Adipocyte (in vitro differentiated cells): ENCODE results near the gene U2SURP.

ENCODE experiments used
- DNase-seq: peaks from one replicate; pipeline ENCODE4 v3.0.0-alpha.2; 2015; ENCODE audit warnings: low read depth
- H3K27me3 ChIP-seq: replicated peaks from 2 replicates; pipeline ENCODE4 v1.7.0; 2013; ENCODE audit warnings: mild to moderate bottlenecking, low read length, moderate library complexity; ENCODE audit not compliant: control insufficient read depth, insufficient read depth
- H3K36me3 ChIP-seq: 2 replicates; pipeline ENCODE4 v1.7.0; 2013; ENCODE audit warnings: low read length, mild to moderate bottlenecking, moderate library complexity; ENCODE audit not compliant: control insufficient read depth, insufficient read depth, severe bottlenecking
- H3K4me1 ChIP-seq: 2 replicates; pipeline ENCODE4 v1.7.0; 2013; ENCODE audit warnings: mild to moderate bottlenecking, low read length, moderate library complexity; ENCODE audit not compliant: control insufficient read depth, insufficient read depth
- H3K4me3 ChIP-seq: 2 replicates; pipeline ENCODE4 v1.7.0; 2013; ENCODE audit warnings: mild to moderate bottlenecking, low read length, moderate library complexity
- H3K9ac ChIP-seq: 2 replicates; pipeline ENCODE4 v1.7.0; 2013; ENCODE audit warnings: mild to moderate bottlenecking, low read length, moderate library complexity
- H3K9me3 ChIP-seq: 2 replicates; pipeline ENCODE4 v1.7.0; 2013; ENCODE audit warnings: mild to moderate bottlenecking, low read length, moderate library complexity; ENCODE audit not compliant: control insufficient read depth

The U2SURP gene

DNA sequence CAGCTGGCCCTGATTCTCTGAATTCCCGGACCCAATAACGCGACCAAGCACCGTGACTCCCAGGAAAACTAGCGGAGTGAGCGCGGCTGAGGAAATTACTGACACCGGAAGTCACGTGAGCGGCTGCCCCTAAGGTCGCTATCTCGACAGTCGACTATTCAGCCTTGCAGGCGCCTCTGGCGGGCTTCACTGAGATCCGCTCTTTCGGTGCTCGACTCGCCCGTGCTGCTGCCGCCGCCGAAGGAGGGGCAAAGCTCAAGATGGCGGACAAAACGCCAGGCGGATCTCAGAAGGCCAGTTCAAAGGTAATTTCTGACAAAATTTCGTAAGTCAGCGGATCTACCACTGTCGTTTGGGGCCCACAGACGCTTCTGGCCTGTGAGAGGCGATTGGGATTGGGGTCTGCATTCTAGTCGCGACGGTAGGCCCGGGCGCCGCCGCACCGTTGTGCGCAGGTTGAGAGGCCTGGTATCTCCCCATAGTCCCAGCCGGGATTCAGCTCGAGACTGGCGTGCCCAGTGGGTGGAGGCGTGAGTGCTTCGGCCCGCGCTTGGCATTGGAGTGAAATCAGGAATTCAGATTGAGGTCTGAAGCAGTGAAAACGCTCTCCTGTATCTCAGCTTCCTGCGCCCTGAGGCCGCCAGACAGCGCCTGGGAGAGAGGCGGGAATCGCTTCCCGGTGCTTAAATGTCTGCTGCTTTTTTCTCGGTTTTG, at the start of gene U2SURP:
U2SURP (plus strand) TSS at position 202 of the 714 bp plus-strand sequence; CDS start at position 261, 59 bp downstream.
- Histone ChIP-seq H3K9ac (peak within 1 kb of the TSS; percentile 95), H3K27me3 (no peaks in the 10 kb centered on the region), H3K9me3 (no peaks in the 10 kb centered on the region), H3K4me1 (peaks cover 34% of the 10 kb centered on the region), H3K36me3 (no peaks in the 10 kb centered on the region), H3K4me3 (peak within 1 kb of the TSS; percentile 97)
- peak; percentile 99 for DNase-seq

DNA sequence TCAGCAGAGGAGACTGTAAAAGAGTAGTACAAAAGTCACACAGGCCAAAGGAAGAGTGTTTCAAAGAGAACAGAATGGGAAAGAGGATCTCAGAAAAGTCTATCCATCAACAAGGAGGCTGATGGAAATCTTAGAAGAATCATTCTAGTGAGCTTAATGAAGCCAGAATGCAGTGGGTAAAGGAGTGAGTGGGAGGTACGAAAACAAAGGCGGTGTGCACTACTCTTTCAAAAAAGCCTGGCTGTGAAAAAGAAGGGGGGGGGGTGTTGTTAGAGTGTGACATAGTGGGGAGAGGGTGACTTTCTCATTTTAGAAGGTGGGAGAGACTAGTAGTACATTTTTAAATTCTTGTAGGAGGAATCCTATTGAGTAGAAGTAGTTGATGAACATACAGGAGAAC, 49.6 kb upstream of the U2SURP start:
- Histone ChIP-seq H3K9ac (no peak overlapping the region), H3K4me1 (no peaks in the 10 kb centered on the region), H3K9me3 (no peaks in the 10 kb centered on the region), H3K4me3 (no peak overlapping the region), H3K36me3 (no peaks in the 10 kb centered on the region), H3K27me3 (peaks cover 15% of the 10 kb centered on the region)
- no peak for DNase-seq

DNA sequence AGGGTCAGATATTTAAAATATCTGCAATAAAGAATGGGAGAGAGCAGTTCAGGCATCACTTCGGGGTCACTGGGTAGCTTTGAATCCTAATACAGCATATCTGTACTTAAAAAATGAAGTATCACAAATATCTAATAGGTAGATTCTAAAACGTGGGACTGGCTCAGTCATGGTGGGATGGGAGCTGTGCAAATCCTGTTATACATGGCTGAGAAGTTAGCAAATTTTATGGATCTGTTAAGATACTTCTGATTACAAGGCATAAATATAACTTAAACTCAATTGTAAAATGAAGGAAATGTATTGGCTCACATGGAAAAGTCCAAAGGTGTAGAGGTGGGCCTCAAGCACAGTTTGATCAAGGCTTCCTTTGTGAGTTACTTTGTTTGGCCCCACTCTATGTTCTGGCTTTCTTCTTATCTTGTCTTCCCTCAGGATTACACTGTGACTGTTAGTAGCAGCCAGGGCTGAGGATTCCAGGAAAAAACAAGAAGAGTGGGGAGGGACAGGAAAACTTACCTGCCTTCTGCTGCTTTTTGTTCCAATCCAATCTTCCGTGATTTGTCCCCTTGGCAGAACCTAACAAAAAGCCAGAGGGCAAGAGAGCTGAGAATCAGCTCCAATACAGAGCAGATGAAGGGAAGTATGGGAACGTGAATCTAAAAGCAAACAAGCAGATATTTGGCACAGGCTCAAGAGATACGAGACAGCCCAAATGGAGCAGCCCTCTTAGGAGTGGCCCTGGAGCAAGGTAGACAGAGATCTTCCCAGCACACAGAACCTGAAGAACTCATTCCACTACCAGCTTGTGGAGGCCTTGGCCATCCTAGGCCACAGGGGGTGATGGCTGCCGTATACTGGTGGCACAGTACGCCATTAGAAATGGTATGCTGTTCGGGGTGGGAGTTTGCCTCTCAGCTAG, 48.8 kb upstream of the U2SURP start:
- Histone ChIP-seq H3K27me3 (peaks cover 8% of the 10 kb centered on the region), H3K4me1 (no peaks in the 10 kb centered on the region), H3K9ac (no peak overlapping the region), H3K4me3 (no peak overlapping the region), H3K36me3 (no peaks in the 10 kb centered on the region), H3K9me3 (no peaks in the 10 kb centered on the region)
- DNase-seq, result no peak

DNA sequence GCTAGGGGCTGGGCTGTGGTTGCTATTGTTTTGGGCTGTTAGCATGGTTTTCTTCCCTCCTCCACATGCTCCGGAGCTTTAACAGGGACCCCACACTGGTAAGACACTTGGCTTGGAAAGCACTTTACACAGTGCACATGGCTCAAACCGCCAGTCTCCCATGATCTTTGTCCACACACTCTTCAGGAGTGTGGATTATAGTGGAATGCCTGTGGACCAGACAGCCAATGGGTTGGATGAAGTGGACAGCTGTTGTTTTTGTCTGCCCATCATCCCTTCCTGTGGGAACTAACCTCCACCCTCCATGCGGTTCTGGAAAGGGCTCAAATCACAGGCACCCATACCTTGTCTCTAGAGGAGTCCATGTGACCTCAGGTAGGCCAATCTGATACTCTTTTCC, 47.9 kb upstream of the U2SURP start:
- DNase-seq, result no peak
- H3K9me3 ChIP-seq, result no peaks in the 10 kb centered on the region
- H3K9ac ChIP-seq, result no peak overlapping the region
- H3K27me3 ChIP-seq, result peaks cover 3% of the 10 kb centered on the region
- H3K4me1 ChIP-seq, result no peaks in the 10 kb centered on the region
- H3K36me3 ChIP-seq, result no peaks in the 10 kb centered on the region
- H3K4me3 ChIP-seq, result no peak overlapping the region

DNA sequence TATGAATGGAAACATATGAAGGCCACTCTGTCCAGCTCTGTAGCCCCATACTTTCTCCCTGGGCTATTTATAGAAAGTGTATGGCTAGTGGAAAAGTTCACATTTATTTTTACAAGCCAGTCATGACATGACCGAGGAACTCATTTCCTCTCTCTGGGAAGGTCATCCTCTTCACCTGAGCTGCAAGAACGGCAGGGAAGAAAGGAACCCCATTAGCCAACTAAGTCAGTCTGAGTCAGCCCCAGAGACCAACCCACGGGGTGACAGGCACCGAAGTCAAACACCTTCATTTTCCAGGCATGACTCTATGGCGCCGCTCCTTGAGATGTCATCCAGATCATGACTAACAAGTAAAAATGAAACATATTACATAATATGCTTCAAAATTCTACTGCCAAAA, 42.7 kb upstream of the U2SURP start:
- Histone ChIP-seq H3K4me1 (no peaks in the 10 kb centered on the region), H3K36me3 (no peaks in the 10 kb centered on the region), H3K27me3 (peaks cover 7% of the 10 kb centered on the region), H3K9me3 (no peaks in the 10 kb centered on the region), H3K4me3 (no peak overlapping the region), H3K9ac (no peak overlapping the region)
- no peak for DNase-seq

DNA sequence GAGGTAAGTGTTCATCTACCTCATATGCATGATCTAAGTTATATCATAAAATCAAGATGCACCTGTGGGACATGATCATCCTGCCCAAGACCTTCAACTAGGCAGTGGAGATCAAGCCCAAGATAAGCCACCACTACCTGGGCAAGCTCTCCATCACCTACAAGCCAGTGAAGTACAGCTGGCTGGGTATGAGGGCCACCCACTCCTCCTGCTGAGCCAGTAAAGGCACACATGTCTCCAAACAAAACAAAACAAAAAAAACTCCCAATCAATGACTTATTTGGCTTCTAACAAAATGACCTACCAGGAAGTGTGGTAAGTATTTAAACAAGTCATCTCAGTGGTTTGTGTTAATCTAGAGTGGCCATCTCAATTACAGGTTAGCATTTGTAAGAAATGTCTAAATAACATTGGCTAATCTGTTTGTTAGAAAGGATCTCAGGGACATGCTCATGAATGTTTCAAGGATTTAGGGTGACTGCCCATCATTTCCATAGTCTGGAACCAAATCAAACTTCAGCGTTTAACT, 41.0 kb upstream of the U2SURP start:
- DNase-seq, result no peak
- no peak overlapping the region for H3K4me3 ChIP-seq
- no peak overlapping the region for H3K9ac ChIP-seq
- H3K9me3 ChIP-seq, result no peaks in the 10 kb centered on the region
- no peaks in the 10 kb centered on the region for H3K36me3 ChIP-seq
- H3K4me1 ChIP-seq, result peaks cover 3% of the 10 kb centered on the region
- H3K27me3 ChIP-seq, result peaks cover 9% of the 10 kb centered on the region

DNA sequence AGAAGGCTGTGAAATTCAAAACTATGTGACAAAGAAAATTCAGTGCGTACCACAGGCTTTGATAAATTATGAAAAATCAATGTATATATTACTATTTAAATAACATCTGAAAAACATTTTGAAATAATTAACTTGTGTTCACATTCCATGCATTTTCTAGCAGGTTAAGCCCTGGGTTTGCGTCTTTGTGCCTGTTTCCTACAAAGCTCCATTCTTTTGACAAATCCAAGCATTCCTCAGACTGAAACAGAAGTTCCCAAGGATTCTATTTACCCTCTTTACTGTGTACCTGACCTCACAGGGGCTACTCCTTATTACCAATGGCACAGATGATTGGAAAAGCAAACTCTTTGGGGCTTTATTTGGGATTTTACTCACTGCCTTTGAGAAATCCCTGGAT, 39.8 kb upstream of the U2SURP start:
- Histone ChIP-seq H3K9me3 (no peaks in the 10 kb centered on the region), H3K4me3 (no peak overlapping the region), H3K4me1 (peaks cover 3% of the 10 kb centered on the region), H3K36me3 (no peaks in the 10 kb centered on the region), H3K9ac (no peak overlapping the region), H3K27me3 (peaks cover 9% of the 10 kb centered on the region)
- DNase-seq, result no peak

DNA sequence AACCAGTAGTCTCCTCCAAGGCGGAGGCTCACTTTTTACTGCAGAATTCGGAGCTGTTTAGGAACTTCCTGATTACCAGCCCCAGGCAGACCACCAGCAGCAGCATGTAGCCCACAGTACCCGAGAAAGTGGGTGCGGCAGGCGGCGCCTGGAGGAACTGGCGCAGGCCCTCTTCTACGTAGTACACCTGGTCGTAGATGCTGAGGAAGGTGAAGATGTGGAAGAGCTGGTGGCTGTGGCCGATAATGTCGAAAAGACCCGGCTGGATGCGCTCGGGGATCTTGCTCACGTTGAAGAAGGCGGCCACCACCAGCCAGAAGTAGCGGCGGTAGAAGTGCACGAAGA, 39.2 kb upstream of the U2SURP start:
- Histone ChIP-seq H3K36me3 (no peaks in the 10 kb centered on the region), H3K4me3 (no peak overlapping the region)

DNA sequence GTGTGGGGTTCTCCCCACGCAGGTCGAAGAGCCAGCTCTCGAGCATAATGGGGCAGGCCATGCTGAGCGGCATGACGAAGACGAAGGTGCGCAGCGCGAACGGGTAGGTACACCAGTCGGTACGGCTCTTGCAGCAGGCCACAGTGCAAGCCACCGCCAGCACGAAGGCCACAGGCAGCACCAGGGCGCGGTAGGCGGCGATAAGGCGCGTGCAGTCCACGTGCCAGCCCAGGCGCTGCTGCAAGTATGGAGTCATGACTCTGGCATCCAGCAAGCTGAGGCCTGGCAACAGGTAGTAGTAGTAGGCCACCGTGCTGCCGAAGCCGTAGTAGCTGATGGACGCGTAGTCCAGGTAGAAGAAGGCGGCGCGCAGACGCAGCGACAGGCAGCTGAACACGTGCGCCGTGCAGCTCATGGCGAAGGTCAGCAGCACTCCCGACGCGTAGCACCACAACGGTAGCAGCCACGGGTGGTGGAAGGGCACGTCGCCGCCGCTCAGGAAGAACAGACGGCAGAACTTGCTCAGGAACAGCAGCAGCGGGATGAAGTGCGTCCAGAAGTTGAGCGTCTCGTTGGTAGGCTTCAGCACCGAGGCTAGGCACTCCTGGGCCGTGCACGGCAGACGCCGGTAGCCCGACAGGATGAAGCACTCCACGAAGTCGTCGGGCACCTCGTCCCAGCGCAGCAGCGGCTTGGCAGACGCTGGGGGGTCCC, 38.7 kb upstream of the U2SURP start:
- no peaks in the 10 kb centered on the region for H3K9me3 ChIP-seq
- H3K36me3 ChIP-seq, result no peaks in the 10 kb centered on the region
- peaks cover 3% of the 10 kb centered on the region for H3K4me1 ChIP-seq
- H3K9ac ChIP-seq, result no peak overlapping the region
- DNase-seq, result no peak
- H3K27me3 ChIP-seq, result peaks cover 9% of the 10 kb centered on the region
- peak overlapping the region; percentile 72 for H3K4me3 ChIP-seq

More for the DNA sequence above, 39.2 kb upstream of the U2SURP start:
- H3K4me1 ChIP-seq, result peaks cover 3% of the 10 kb centered on the region
- no peak overlapping the region for H3K9ac ChIP-seq
- peaks cover 9% of the 10 kb centered on the region for H3K27me3 ChIP-seq
- no peak for DNase-seq
- H3K9me3 ChIP-seq, result no peaks in the 10 kb centered on the region

DNA sequence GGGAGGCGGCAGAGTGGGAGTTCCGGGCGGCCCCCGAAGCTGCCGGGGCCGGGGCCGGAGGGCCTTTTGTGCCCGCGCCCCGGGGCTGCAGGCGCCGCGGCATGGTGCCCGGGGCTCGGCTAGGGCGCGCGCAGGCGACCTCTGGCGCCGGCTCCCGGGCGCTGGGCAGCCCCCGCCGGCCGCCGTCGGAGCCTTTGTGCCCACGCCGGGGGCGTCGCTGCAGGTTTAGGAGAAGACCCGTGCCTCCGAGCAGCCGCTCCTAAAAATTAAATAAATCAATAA, 38.2 kb upstream of the U2SURP start:
- Histone ChIP-seq H3K27me3 (peaks cover 9% of the 10 kb centered on the region), H3K4me3 (peak overlapping the region; percentile 72), H3K36me3 (no peaks in the 10 kb centered on the region), H3K9ac (no peak overlapping the region), H3K9me3 (no peaks in the 10 kb centered on the region), H3K4me1 (peaks cover 3% of the 10 kb centered on the region)
- DNase-seq, result no peak
